ENCODE data around the gene DDIT4L. TPM values are rescaled to one million over a fixed set of nuclear protein-coding genes. Genes with fewer than 3 reads are reported as not detected.

DDIT4L gene
- total RNA-seq, 1 donor from 2014 or later, result 0.78 TPM

- Mint-ChIP-seq H3K4me1 (ENCODE audit: unreplicated experiment) (peaks cover 27% of the 10 kb centered on the region), H3K27me3 (ENCODE audit: unreplicated experiment) (no peaks in the 10 kb centered on the region), H3K4me3 (ENCODE audit: unreplicated experiment) (peak overlapping the region; percentile 62), H3K36me3 (ENCODE audit: unreplicated experiment) (no peaks in the 10 kb centered on the region), H3K27ac (ENCODE audit: unreplicated experiment) (peak overlapping the region; percentile 70), H3K9me3 (ENCODE audit: unreplicated experiment) (no peaks in the 10 kb centered on the region)
- TF ChIP-seq, protein P1, sequence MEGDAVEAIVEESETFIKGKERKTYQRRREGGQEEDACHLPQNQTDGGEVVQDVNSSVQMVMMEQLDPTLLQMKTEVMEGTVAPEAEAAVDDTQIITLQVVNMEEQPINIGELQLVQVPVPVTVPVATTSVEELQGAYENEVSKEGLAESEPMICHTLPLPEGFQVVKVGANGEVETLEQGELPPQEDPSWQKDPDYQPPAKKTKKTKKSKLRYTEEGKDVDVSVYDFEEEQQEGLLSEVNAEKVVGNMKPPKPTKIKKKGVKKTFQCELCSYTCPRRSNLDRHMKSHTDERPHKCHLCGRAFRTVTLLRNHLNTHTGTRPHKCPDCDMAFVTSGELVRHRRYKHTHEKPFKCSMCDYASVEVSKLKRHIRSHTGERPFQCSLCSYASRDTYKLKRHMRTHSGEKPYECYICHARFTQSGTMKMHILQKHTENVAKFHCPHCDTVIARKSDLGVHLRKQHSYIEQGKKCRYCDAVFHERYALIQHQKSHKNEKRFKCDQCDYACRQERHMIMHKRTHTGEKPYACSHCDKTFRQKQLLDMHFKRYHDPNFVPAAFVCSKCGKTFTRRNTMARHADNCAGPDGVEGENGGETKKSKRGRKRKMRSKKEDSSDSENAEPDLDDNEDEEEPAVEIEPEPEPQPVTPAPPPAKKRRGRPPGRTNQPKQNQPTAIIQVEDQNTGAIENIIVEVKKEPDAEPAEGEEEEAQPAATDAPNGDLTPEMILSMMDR (IDR thresholded peaks at IDR 0.05), result no peak
- DNase-seq (ENCODE audit: extremely low spot score, unreplicated experiment), result no peak
Observed at GRCh38 chr4:100168521-100168920, 21.7 kb downstream of the DDIT4L start.

DNA sequence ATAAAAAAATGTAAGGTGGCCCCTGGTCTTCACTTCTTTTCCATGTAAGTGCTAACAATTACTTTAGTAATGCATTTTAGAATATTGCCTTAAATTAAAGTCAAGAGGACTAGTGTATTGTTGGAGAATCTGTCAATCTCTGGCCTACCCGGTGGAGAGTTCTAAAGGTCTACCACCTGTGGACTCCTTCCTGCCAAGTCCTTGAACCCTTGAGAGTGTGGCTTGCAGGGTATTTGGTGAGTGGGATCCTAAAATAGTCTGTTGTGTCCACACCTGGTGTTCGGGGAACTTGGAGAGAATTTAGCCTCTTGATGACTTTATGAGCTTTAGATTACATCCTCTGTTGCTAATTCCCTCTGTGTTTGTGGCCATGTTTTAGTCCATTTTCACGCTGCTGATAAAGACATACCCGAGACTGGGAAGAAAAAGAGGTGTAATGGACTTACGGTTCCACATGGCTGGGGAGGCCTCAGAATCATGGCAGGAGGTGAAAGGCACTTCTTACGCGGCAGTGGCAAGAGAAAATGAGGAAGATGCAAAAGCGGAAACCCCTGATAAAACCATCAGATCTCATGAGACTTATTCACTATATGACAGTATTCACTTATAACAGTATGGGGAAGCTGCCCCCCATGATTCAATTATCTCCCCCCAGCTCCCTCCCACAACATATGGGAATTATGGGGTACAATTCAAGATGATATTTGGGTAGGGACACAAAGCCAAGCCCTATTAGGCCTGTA lies 23.8 kb downstream of the DDIT4L start:
- Mint-ChIP-seq H3K27ac (ENCODE audit: unreplicated experiment) (no peak overlapping the region), H3K27me3 (ENCODE audit: unreplicated experiment) (no peaks in the 10 kb centered on the region), H3K9me3 (ENCODE audit: unreplicated experiment) (peaks cover 6% of the 10 kb centered on the region), H3K4me3 (ENCODE audit: unreplicated experiment) (no peak overlapping the region), H3K4me1 (ENCODE audit: unreplicated experiment) (peaks cover 27% of the 10 kb centered on the region), H3K36me3 (ENCODE audit: unreplicated experiment) (no peaks in the 10 kb centered on the region)
- TF ChIP-seq, protein P1 (IDR thresholded peaks at IDR 0.05), result no peak
- DNase-seq (ENCODE audit: extremely low spot score, unreplicated experiment), result no peak

DNA sequence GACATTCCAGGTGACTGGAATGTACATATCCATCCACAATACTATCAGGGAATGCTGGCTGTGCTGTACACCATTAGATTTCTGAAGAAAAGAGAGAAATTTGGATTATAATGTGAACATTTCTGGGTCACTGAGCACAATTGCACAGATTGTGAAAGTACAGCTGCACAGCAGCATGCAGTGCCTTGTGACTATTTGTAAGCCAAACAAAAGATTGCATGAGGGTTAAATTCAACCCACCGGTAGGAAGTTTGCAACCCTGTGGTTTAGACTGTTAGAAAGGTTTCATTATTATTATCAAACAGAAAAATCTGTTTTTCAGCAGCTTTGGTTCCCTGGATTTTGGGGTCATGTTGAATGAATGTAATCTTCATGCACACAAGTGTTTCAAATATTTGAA lies 24.5 kb downstream of the DDIT4L start:
- no peak overlapping the region for H3K4me3 Mint-ChIP-seq (ENCODE audit: unreplicated experiment)
- TF ChIP-seq, protein P1 (IDR thresholded peaks at IDR 0.05), result no peak
- H3K27ac Mint-ChIP-seq (ENCODE audit: unreplicated experiment), result no peak overlapping the region
- no peaks in the 10 kb centered on the region for H3K27me3 Mint-ChIP-seq (ENCODE audit: unreplicated experiment)
- H3K4me1 Mint-ChIP-seq (ENCODE audit: unreplicated experiment), result peaks cover 27% of the 10 kb centered on the region
- no peak for DNase-seq (ENCODE audit: extremely low spot score, unreplicated experiment)
- H3K36me3 Mint-ChIP-seq (ENCODE audit: unreplicated experiment), result no peaks in the 10 kb centered on the region
- peaks cover 13% of the 10 kb centered on the region for H3K9me3 Mint-ChIP-seq (ENCODE audit: unreplicated experiment)

GRCh38 chr4:100164808-100165760 lies 25.2 kb downstream of the DDIT4L start:
- H3K27ac Mint-ChIP-seq (ENCODE audit: unreplicated experiment), result no peak overlapping the region
- no peak overlapping the region for H3K4me3 Mint-ChIP-seq (ENCODE audit: unreplicated experiment)
- peaks cover 13% of the 10 kb centered on the region for H3K9me3 Mint-ChIP-seq (ENCODE audit: unreplicated experiment)
- H3K27me3 Mint-ChIP-seq (ENCODE audit: unreplicated experiment), result no peaks in the 10 kb centered on the region
- TF ChIP-seq, protein P1 (IDR thresholded peaks at IDR 0.05), result no peak
- H3K36me3 Mint-ChIP-seq (ENCODE audit: unreplicated experiment), result no peaks in the 10 kb centered on the region
- H3K4me1 Mint-ChIP-seq (ENCODE audit: unreplicated experiment), result peaks cover 27% of the 10 kb centered on the region
- no peak for DNase-seq (ENCODE audit: extremely low spot score, unreplicated experiment)

Data from osteocyte (in vitro differentiated cells).